ENCODE measurements around the gene SPECC1.
"Not testable (repeated sequence)": the region's sequence is repeated elsewhere in the genome, so short reads cannot be mapped to it uniquely, and the experiment has no call there.

SPECC1 gene

GRCh38 chr17:20071824-20072691, 62.9 kb downstream of the SPECC1 start:
- no peak for DNase-seq

DNA sequence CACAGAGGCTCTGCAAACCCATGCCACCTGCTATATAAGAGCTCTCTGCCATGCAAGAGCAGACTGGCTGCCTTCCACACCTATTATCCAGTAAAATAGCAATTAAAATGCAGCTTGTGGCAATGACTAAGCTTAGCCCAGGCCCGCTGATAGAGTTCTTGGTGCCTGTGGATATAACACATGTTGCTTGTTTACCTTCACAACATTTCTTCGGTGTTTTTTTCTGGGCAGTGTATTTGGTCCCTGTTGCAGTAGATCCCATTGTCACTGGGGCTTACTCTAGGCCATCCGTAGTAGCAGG, 63.5 kb downstream of the SPECC1 start:
- DNase-seq, result no peak

GRCh38 chr17:20073055-20073979, 64.2 kb downstream of the SPECC1 start:
- DNase-seq, result peak in 1 of 2 donors; percentile 38

DNA sequence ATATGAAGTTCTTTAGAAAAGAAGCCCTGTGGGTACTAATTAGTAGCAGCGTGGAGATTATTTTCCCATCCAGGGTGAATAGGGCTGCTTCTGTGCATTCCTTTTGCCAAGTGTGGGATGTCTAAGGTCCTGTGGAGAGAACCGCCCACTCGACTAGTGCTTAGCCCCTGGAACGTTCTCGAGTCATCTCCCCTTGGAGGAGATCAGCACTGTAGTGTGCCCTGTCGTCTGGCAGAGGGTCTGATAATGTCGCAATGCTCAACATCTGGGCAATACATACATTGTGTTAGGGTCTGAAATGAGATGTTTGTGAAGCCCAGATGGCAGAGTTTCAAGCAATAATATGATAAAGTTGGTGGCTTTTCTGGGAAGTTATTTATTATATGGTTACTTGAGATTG, 64.8 kb downstream of the SPECC1 start:
- no peak for DNase-seq

DNA sequence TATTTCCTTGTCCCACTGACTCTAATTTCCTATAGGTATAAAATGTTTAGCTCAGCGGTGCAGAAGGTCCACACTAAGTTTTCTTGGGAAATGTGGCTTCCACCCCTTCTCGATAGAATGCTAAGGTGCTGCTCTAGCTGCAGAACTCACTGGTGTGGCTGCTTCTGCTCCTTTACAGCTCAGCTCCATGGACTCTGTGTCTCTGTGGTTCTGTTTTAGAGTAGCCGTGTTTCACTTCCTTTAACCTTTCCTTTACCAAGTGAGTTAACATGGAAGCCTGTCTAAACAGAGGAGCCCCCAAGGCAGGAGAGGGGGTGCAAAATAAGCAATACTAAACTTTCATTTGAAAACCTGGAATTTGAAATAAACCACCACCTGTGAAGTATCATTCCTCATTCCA, 65.3 kb downstream of the SPECC1 start:
- DNase-seq, result no peak

GRCh38 chr17:20076137-20076536, 67.0 kb downstream of the SPECC1 start:
- DNase-seq, result not testable (repeated sequence)

- DNase-seq, result no peak
These were observed 69.0 kb downstream of the SPECC1 start for GRCh38 chr17:20077978-20078685.

DNA sequence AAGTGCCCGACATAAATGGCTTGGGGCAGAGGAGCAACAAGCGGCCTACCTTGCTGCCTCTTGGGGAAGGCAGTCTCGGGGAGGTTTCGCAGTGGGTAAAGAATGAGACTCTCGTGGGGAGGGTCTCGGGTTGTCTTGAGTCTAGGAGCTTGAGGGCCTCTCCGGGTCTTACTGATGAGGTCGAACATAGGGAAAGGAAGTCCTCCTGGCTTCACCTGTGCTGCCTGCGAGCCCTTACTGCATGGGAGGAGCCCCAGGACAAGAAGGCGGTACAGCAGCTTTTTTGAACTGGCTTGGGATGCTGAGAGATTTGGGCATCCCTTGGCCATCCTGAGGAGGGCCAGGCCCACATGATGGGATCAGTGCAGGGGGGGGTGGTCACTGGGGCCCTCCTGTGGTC, 71.4 kb downstream of the SPECC1 start:
- DNase-seq, result no peak

DNA sequence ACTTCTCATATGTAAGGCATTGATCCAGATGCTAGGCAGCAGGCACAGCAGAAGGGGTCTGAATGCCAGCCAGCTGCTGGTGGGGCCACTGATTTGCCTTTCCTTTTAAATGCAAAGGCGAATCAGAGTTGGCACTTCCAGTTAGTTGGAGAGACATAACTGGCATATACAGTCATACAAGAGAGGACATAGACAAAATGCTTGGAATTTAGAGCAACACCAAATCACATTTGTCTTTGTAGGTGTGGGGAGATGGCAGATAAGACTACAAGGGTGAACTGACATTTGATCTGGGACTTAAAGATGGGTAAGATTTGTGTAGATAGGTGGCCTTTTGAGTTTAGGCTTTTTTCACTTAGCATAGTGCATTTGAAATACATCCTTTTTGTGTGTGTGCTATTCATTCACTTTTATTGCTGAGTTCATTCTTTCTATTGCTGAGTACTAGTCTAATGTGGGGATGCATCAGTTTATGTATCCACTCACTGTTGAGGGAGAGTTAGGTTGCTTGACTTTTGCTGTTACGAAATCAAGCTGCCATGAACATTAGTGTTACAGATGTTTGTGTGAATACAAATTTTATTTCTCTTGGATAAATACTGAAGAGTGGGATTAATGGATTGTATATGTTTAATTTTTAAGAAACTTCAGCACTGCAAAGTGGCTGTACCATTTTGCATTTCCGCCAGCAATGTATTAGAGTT, 74.1 kb downstream of the SPECC1 start:
- DNase-seq, result no peak

DNA sequence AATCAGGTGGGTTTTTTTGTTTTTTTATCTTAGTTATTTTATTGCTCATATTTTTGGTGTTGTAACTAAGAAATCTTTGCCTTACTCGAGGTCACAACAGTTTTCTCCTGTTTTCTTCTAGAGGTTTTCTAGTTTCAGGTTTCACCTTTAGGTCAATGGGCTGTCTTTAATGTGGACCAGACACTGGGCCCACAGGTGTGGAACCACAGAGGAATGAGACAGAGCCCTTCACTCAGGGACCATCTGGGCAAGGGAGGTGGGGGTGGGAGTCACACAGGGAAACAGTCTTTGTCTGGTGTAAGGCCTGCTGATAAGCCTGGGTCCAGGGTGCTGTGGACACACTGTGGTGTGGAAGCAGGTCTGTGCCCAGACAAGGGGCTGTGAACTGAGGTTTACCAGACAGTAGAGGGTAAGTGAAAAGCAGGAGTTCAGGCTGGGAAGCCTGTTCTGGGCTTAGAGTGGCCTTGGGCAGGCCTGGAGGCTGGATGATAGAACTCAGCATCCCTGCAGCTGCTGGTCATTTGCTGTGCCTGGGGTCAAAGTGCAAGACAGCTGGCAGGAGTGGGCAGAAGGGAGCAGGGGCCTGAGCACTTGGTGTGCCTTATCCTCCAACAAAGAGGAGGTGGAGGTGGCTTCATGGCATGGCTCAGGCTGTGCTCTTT, 75.6 kb downstream of the SPECC1 start:
- DNase-seq, result no peak

DNA sequence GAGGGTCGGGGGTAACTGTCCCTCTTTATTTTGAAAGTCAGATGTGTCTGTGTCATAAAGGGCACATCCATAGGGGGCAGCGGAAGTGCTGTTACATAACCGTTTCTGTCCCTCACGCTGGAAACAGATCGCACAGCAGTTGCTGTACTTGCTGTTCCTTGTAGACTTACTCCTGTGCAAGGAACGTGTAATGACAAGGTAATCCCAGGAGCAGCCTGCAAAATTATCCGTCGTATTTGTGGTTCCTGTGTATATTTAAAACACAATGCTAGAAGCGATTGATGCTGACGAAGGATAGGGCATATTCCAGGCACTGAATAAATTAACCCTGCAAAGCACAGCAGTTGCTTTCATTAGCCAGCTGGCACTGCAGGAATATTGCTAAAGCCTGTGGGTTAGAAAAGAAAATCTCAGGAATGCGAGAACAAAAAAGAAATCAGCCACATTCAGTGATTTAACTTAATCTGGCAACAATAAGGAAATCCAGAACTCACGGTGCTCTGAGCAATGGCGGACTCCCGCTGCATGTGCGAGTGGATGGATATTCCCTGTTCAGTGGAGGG, 76.2 kb downstream of the SPECC1 start:
- DNase-seq, result no peak

GRCh38 chr17:20086416-20087076, 77.4 kb downstream of the SPECC1 start:
- DNase-seq, result no peak

DNA sequence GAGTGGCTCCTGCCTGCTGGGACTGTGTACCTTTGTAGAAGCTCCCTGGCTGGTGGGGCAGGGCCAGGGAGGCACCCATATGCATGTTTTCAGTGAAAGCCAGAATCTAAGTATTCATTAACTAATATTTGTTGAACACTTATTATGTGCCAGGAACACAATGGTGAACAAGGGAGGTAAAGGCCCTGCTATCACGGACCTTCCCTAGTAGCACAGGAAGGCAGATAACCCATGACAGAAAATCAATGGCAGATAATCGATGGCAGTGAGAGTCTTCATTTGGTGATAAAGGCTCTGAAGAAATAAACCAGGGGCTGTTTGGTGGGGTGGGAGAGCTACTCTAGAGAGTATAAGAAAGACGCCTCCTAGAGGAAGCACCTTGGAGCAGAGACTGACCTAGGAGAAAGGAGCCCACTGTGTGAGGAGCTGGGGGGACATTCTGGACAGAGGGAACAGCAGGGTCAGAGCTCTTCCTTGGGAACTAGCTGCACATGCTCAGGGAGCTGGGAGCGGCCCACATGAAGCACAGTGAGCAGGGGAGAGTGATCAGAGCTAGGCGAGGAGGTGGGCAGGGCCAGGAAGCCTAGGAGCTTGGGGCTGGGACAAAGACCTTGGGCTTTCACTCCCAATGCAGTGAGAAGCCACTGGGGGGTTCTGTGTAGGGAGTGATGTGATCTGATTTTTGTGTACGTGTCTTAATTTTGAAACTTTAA, 78.5 kb downstream of the SPECC1 start:
- DNase-seq, result no peak

GRCh38 chr17:20089756-20090547, 80.8 kb downstream of the SPECC1 start:
- DNase-seq, result no peak

DNA sequence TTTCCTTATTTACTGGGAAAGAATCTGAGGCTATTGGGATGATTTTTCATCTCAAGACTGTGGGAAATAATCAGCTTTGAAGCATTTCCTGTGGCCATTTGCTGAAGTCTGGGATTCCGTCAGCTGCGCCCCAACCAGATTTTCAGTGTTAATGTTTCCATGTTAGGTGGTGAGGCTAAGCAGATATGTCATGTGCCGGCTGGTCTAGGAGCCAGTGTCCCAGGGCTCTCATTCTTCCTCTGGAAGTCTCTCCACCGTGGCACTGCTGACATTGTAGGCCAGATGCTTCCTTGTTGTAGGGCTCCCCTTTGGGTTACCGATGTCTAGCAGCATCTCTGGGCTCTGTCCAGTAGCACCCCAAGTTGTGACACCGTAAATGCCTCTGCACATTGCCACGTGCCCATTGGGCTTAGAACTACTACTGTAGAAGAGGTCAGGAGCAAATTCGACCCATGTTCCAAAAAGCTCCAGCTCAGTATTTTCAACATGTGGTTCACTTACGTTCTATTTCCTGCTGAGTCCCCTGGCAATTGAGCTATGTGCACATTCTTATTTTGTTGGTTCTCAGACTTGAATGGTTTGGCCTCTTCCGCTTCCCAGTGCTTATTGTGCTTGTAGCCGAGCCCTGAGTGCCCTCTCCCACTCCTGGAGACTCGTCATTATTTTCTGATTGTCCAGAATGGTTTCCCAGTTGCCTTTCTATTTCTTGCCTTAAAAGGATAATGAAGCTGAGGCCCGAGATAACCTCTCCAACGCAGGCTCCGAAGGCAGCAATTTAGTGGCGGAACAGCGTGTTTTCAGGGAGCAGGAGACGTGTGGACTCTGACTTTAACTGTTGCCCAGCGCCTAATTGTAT, 82.2 kb downstream of the SPECC1 start:
- DNase-seq, result no peak

DNA sequence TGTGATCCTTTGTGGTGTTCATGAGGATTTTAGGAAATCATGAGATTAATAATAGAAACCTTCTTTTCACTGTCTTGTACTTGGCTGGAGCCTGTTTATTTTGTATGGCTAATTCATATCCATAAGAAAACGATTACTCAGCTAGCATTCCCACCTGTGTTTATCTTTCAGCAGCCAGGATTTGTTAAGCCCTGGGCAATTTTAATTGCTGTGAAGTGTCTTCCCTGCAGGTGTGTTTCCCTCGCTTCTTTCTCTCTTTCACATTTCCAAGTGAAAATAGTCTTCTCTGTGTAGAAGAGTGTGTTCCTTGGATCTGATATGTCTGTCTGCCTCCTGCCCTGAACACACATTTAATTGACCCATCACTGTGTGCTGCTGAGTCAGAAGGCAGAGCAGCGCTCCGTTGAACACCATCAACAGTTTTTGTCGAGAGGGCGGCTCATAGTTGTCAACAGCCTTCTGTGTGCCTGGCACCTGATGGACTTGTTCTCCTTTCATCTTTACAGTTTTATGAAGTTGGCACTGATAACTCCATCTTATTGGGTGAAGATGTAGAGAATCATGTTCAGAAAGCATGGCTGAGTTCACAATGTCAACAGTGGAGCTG, 83.2 kb downstream of the SPECC1 start:
- no peak for DNase-seq

DNA sequence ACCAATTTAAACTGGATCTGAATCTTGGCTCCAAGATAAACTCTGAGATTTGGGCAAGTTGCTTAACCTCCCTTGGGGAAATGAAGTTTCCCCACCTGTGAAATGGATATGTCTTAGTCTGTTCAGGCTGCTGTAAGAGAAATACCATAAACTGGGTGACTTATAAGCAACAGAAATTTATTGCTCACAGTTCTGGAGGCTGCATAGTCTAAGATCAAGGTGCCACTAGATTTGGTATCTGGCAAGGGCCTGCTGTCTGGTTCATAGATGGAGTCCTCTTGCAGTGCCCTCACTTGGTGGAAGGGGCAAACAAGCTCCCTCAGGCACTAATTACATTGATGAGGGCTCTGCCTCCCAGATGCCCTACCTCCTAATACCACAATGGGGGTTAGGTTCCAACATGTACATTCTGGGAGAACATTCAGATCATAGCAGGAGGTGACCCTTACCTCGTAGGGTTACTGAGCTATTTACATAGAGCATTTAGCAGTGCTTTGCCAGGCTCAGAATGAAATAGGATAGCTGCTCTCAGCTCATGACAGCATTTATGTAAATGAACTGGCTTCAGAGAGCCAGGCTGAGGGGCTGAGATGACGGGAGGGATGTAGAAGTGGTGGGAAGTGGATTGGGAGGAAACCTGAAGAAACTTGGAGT, 83.9 kb downstream of the SPECC1 start:
- no peak for DNase-seq

GRCh38 chr17:20094777-20095176, 85.6 kb downstream of the SPECC1 start:
- DNase-seq, result no peak

Measured in stimulated activated CD4-positive, alpha-beta T cell treated with anti-CD3 and anti-CD28 coated beads, Interleukin-2, amount 100 ng/mL, for 24 hours (primary cell).